Neuronal stem cell (in vitro differentiated cells): Measurements from ENCODE around the gene RETSAT. TPM values are rescaled to one million over a fixed set of nuclear protein-coding genes. Genes with fewer than 3 reads are reported as not detected.

Source experiments
- DNase-seq: peaks from one replicate; pipeline ENCODE4 v3.0.0-alpha.2; 2013; ENCODE audit warnings: low spot score
- H2AFZ ChIP-seq: one replicate; pipeline ENCODE4 v1.6.1; 2013; ENCODE audit warnings: mild to moderate bottlenecking, low read length, inconsistent platforms
- H2AK5ac ChIP-seq: 2 replicates; pipeline ENCODE4 v1.6.1; 2013; ENCODE audit warnings: low read depth, mild to moderate bottlenecking, inconsistent platforms, low read length, moderate library complexity, mixed read lengths
- H2BK120ac ChIP-seq: 2 replicates; pipeline ENCODE4 v1.6.1; 2013; ENCODE audit warnings: low read depth, mild to moderate bottlenecking, inconsistent platforms, low read length, moderate library complexity, mixed read lengths
- H2BK12ac ChIP-seq: one replicate; pipeline ENCODE4 v1.6.1; 2013; ENCODE audit warnings: low read length, inconsistent platforms
- H2BK15ac ChIP-seq: 2 replicates; pipeline ENCODE4 v1.6.1; 2013; ENCODE audit warnings: mild to moderate bottlenecking, low read length, inconsistent platforms, mixed read lengths
- H2BK5ac ChIP-seq: one replicate; pipeline ENCODE4 v1.6.1; 2013; ENCODE audit warnings: inconsistent platforms, mild to moderate bottlenecking, low read length, moderate library complexity
- H3K14ac ChIP-seq: one replicate; pipeline ENCODE4 v1.6.1; 2013; ENCODE audit warnings: low read length, inconsistent platforms
- H3K18ac ChIP-seq: 2 replicates; pipeline ENCODE4 v1.6.1; 2013; ENCODE audit warnings: low read length, inconsistent platforms
- H3K23ac ChIP-seq: 2 replicates; pipeline ENCODE4 v1.6.1; 2013; ENCODE audit warnings: low read depth, mild to moderate bottlenecking, mixed read lengths, low read length, inconsistent platforms; ENCODE audit not compliant: poor library complexity
- H3K27ac ChIP-seq: replicated peaks from 3 replicates; pipeline ENCODE4 v1.5.1; 2013; ENCODE audit warnings: low read length, inconsistent platforms
- H3K27me3 ChIP-seq, 3 experiments: 2 replicates each; pipeline ENCODE4 v1.6.1; 2013; ENCODE audit warnings: low read length in 3 of 3, mild to moderate bottlenecking in 2 of 3, inconsistent platforms in 1 of 3, low read depth in 1 of 3, mixed read lengths in 1 of 3, moderate library complexity in 1 of 3; ENCODE audit not compliant: control insufficient read depth in 3 of 3, insufficient read depth in 3 of 3
- H3K36me3 ChIP-seq, 2 donors: replicated peaks in 1 of 2; 2 replicates each; pipeline ENCODE4 v1.6.1; 2013; ENCODE audit warnings: low read length in 2 of 2; ENCODE audit not compliant: control insufficient read depth in 2 of 2, insufficient read depth in 2 of 2
- H3K4ac ChIP-seq: 2 replicates; pipeline ENCODE4 v1.6.1; 2013; ENCODE audit warnings: inconsistent platforms, mild to moderate bottlenecking, low read length, moderate library complexity
- H3K4me1 ChIP-seq, 2 donors: 1 replicate in 1 of 2; 2 replicates in 1 of 2; pipeline ENCODE4 v1.6.1; 2013; ENCODE audit warnings: low read length in 2 of 2, low read depth in 1 of 2; ENCODE audit not compliant: control insufficient read depth in 2 of 2, insufficient read depth in 1 of 2
- H3K4me2 ChIP-seq: one replicate; pipeline ENCODE4 v1.6.1; 2013; ENCODE audit warnings: mild to moderate bottlenecking, low read length, inconsistent platforms; ENCODE audit not compliant: insufficient read depth, poor library complexity, severe bottlenecking
- H3K4me3 ChIP-seq, 2 donors: 2 replicates each; pipeline ENCODE4 v1.5.1; 2013; ENCODE audit warnings: low read length in 2 of 2, mild to moderate bottlenecking in 2 of 2, inconsistent platforms in 1 of 2, moderate library complexity in 1 of 2
- H3K79me1 ChIP-seq: one replicate; pipeline ENCODE4 v1.6.1; 2013; ENCODE audit warnings: low read depth, mild to moderate bottlenecking, inconsistent platforms, low read length, moderate library complexity
- H3K9ac ChIP-seq: one replicate; pipeline ENCODE4 v1.6.1; 2013; ENCODE audit warnings: mild to moderate bottlenecking, low read depth, low read length, inconsistent platforms; ENCODE audit not compliant: poor library complexity
- H3K9me3 ChIP-seq, 2 donors: replicated peaks in 1 of 2; 2 replicates each; pipeline versions ENCODE3 to v1.6.1; 2013; ENCODE audit warnings: low read length in 2 of 2, mild to moderate bottlenecking in 2 of 2, inconsistent platforms in 1 of 2, low read depth in 1 of 2, mixed read lengths in 1 of 2, moderate library complexity in 1 of 2; ENCODE audit not compliant: control insufficient read depth in 2 of 2, insufficient read depth in 1 of 2
- H4K8ac ChIP-seq: one replicate; pipeline ENCODE4 v1.6.1; 2013; ENCODE audit warnings: low read depth, mild to moderate bottlenecking, inconsistent platforms, low read length, moderate library complexity
- H4K91ac ChIP-seq: one replicate; pipeline ENCODE4 v1.6.1; 2013; ENCODE audit warnings: low read length, low read depth, mild to moderate bottlenecking, inconsistent platforms; ENCODE audit not compliant: poor library complexity
- WGBS, 2 donors: extraction: QIAGEN DNeasy Blood & Tissue Kit; methylation state at CpG; one replicate each; pipeline ENCODE4 v1.1.7; 2013; ENCODE audit warnings: missing lambda C conversion rate in 2 of 2, mixed read lengths in 1 of 2; ENCODE audit not compliant: insufficient read length in 2 of 2, insufficient replicate concordance in 1 of 2; ENCODE audit errors: extremely low coverage in 2 of 2; 5-methylcytosine and 5-hydroxymethylcytosine counted together
- polyA plus RNA-seq, 2 experiments: library from polyadenylated mRNA; stranded (reverse); fragments of 200-250 nt; gene quantifications; one replicate each; pipeline ENCODE4 v1.2.3, GENCODE V29; 2013

RETSAT gene
- 7.8 TPM for polyA plus RNA-seq (2013, experiment 1 of 2)
- 8.5 TPM for polyA plus RNA-seq (2013, experiment 2 of 2)

DNA sequence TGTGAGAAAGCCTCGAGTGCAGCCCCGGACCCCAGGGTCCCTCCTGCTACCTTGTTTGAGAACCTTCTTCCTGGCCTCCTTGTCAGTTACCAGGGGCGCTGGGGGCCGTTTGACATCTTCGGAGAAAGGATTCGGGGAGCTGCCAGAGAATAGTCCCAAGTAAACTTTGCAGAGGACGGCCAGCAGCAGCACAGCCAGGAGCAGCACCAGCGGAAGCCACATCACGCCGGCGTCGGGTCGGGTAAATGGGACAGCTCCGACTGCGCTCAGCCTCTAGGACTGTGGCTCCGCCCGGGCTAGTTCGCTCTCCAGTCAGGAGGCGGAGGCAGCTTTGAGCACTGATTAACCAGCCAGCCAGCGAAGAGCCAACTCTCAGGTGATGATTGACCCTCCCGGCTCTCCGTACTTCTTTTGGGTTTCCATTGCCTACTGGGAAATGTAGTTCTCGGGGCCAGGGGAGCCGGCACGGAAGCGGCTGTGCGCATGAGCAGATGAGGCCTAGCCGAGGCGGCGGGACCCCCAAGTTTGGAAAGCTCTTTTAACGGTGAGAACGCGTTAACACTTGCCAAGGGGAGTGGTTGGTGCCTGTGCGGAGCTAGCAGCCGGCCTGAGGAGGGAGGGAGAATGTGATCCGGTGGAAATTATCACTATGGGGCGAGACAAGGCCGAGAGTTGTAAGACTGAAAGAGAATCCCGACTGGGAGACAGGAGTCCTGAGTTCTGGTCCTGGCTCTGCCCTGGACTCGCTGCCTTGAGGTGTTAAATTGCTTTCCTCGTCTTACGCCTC, at the start of gene RETSAT, which contains the start of gene ELMOD3:
TSS of gene RETSAT (minus strand) at position 243 of the 787 bp plus-strand sequence. CDS start at position 222, 21 bp downstream.
TSS of gene ELMOD3 (plus strand) at position 484 of the 787 bp plus-strand sequence. CDS start 2,430 bp downstream, outside the sequence.
- no peak within 1 kb of the TSS for H4K8ac ChIP-seq

GRCh38 chr2:85401844-85402243, 47.5 kb upstream of the RETSAT start:
- peaks cover 0 to 4% of the 10 kb centered on the region in 2 donors for H3K4me1 ChIP-seq
- H2BK5ac ChIP-seq, result no peak overlapping the region
- no CpG with 5 or more reads among the region's 8 CpGs for WGBS, 2 donors
- H3K23ac ChIP-seq, result no peak overlapping the region
- no peak overlapping the region for H3K18ac ChIP-seq
- no peak overlapping the region for H4K91ac ChIP-seq
- H3K79me1 ChIP-seq, result peaks cover 2% of the 10 kb centered on the region
- H2BK12ac ChIP-seq, result no peak overlapping the region
- no peak overlapping the region for H3K4me3 ChIP-seq
- no peaks in the 10 kb centered on the region for H3K36me3 ChIP-seq
- H3K9ac ChIP-seq, result no peak overlapping the region
- DNase-seq, result no peak
- no peaks in the 10 kb centered on the region for H3K9me3 ChIP-seq
- H3K27me3 ChIP-seq, result peaks cover 0 to 2% (median 0%) of the 10 kb centered on the region in 3 experiments
- H4K8ac ChIP-seq, result no peak overlapping the region
- H3K4ac ChIP-seq, result no peak overlapping the region
- no peak overlapping the region for H2AK5ac ChIP-seq
- no peak overlapping the region for H3K14ac ChIP-seq
- no peak overlapping the region for H2BK120ac ChIP-seq
- H2AFZ ChIP-seq, result peak overlapping the region; percentile 35
- H2BK15ac ChIP-seq, result no peak overlapping the region
- no peak overlapping the region for H3K4me2 ChIP-seq
- no peak overlapping the region for H3K27ac ChIP-seq

More for the DNA sequence above, at the start of gene RETSAT, which contains the start of gene ELMOD3:
- peak within 1 kb of the TSS; percentile 90 for H3K9ac ChIP-seq
- peaks cover 4 to 7% of the 10 kb centered on the region in 2 donors for H3K4me1 ChIP-seq
- H3K9me3 ChIP-seq, result no peaks in the 10 kb centered on the region
- no peaks in the 10 kb centered on the region for H3K79me1 ChIP-seq
- peak within 1 kb of the TSS; percentile 90 for H3K18ac ChIP-seq
- peak within 1 kb of the TSS; percentile 16 for H2BK5ac ChIP-seq
- DNase-seq, result peak; percentile 99
- H4K91ac ChIP-seq, result no peak within 1 kb of the TSS
- no CpG with 5 or more reads among the region's 42 CpGs for WGBS, 2 donors
- H2BK12ac ChIP-seq, result no peak within 1 kb of the TSS
- peak within 1 kb of the TSS; percentile 97 for H2AFZ ChIP-seq
- no peak within 1 kb of the TSS for H3K27ac ChIP-seq
- H3K4me3 ChIP-seq, result peak within 1 kb of the TSS; percentile 82 to 93
- H3K14ac ChIP-seq, result no peak within 1 kb of the TSS
- peak within 1 kb of the TSS; percentile 5 for H2BK15ac ChIP-seq
- peaks cover 17 to 54% of the 10 kb centered on the region in 2 donors for H3K36me3 ChIP-seq
- H3K4ac ChIP-seq, result no peak within 1 kb of the TSS
- H3K4me2 ChIP-seq, result peak within 1 kb of the TSS; percentile 71
- no peak within 1 kb of the TSS for H2BK120ac ChIP-seq
- H3K23ac ChIP-seq, result no peak within 1 kb of the TSS
- H2AK5ac ChIP-seq, result no peak within 1 kb of the TSS
- no peaks in the 10 kb centered on the region for H3K27me3 ChIP-seq

GRCh38 chr2:85401464-85401805, 47.1 kb upstream of the RETSAT start:
- Histone ChIP-seq H3K79me1 (peaks cover 2% of the 10 kb centered on the region), H3K4me1 (peaks cover 0 to 4% of the 10 kb centered on the region in 2 donors), H4K8ac (no peak overlapping the region), H3K4me2 (no peak overlapping the region), H2BK15ac (no peak overlapping the region), H2BK12ac (no peak overlapping the region), H3K9me3 (no peaks in the 10 kb centered on the region), H3K18ac (no peak overlapping the region), H2AK5ac (no peak overlapping the region), H3K4ac (peak overlapping the region; percentile 37), H3K36me3 (no peaks in the 10 kb centered on the region), H4K91ac (no peak overlapping the region), H2AFZ (no peak overlapping the region), H2BK120ac (no peak overlapping the region), H2BK5ac (peak overlapping the region; percentile 24), H3K4me3 (no peak overlapping the region), H3K27me3 (peaks cover 0 to 2% (median 0%) of the 10 kb centered on the region in 3 experiments), H3K27ac (no peak overlapping the region), H3K14ac (no peak overlapping the region), H3K9ac (no peak overlapping the region), H3K23ac (no peak overlapping the region)
- no peak for DNase-seq
- no CpG with 5 or more reads among the region's 7 CpGs for WGBS, 2 donors
